ENCODE data around the gene CRX.
A peak's percentile ranks its signal among the peaks of the same experiment; 100 is the strongest.
"Not testable (repeated sequence)": the region's sequence is repeated elsewhere in the genome, so short reads cannot be mapped to it uniquely, and the experiment has no call there.

The CRX gene

GRCh38 chr19:47861630-47862029 lies 39.9 kb downstream of the CRX start:
- no peak overlapping the region for H3K9ac ChIP-seq
- H3K27ac ChIP-seq = no peak overlapping the region
- no peaks in the 10 kb centered on the region for H3K4me1 ChIP-seq (ENCODE audit: low read depth, poor library complexity, severe bottlenecking)
- H3K4me2 ChIP-seq = no peak overlapping the region
- no peak overlapping the region for H2AFZ ChIP-seq (ENCODE audit: low read depth)
- H3K79me2 ChIP-seq (ENCODE audit: insufficient read depth, low read depth) = no peaks in the 10 kb centered on the region
- no peaks in the 10 kb centered on the region for H4K20me1 ChIP-seq (ENCODE audit: insufficient read depth)
- no peak overlapping the region for H3K4me3 ChIP-seq (IDR thresholded peaks at IDR 0.05; ENCODE audit: insufficient read depth, low read depth, low read length)
- no peak for TF ChIP-seq CTCF (conservative IDR thresholded peaks at IDR 0.05; ENCODE audit: low read depth, low read length)
- H3K27me3 ChIP-seq (ENCODE audit: insufficient read depth, low read depth) = peaks cover 48% of the 10 kb centered on the region
- H3K36me3 ChIP-seq (ENCODE audit: insufficient read depth) = no peaks in the 10 kb centered on the region

- Histone ChIP-seq H3K27ac (no peak overlapping the region), H3K9ac (no peak overlapping the region), H2AFZ (ENCODE audit: low read depth) (no peak overlapping the region), H3K36me3 (ENCODE audit: insufficient read depth) (no peaks in the 10 kb centered on the region), H3K4me1 (ENCODE audit: low read depth, poor library complexity, severe bottlenecking) (no peaks in the 10 kb centered on the region), H3K4me3 (IDR thresholded peaks at IDR 0.05; ENCODE audit: insufficient read depth, low read depth, low read length) (no peak overlapping the region), H3K4me2 (no peak overlapping the region), H4K20me1 (ENCODE audit: insufficient read depth) (no peaks in the 10 kb centered on the region), H3K27me3 (ENCODE audit: insufficient read depth, low read depth) (peaks cover 46% of the 10 kb centered on the region), H3K79me2 (ENCODE audit: insufficient read depth, low read depth) (no peaks in the 10 kb centered on the region)
- peak; percentile 95 for TF ChIP-seq CTCF (conservative IDR thresholded peaks at IDR 0.05; ENCODE audit: low read depth, low read length)
Measured at GRCh38 chr19:47863514-47863936, 41.8 kb downstream of the CRX start.

GRCh38 chr19:47865166-47865565 lies 43.4 kb downstream of the CRX start:
- no peaks in the 10 kb centered on the region for H3K79me2 ChIP-seq (ENCODE audit: insufficient read depth, low read depth)
- H3K4me1 ChIP-seq (ENCODE audit: low read depth, poor library complexity, severe bottlenecking) = no peaks in the 10 kb centered on the region
- no peaks in the 10 kb centered on the region for H3K36me3 ChIP-seq (ENCODE audit: insufficient read depth)
- H3K27me3 ChIP-seq (ENCODE audit: insufficient read depth, low read depth) = peaks cover 56% of the 10 kb centered on the region
- no peaks in the 10 kb centered on the region for H4K20me1 ChIP-seq (ENCODE audit: insufficient read depth)
- no peak overlapping the region for H2AFZ ChIP-seq (ENCODE audit: low read depth)
- H3K9ac ChIP-seq = no peak overlapping the region
- H3K4me2 ChIP-seq = no peak overlapping the region
- no peak overlapping the region for H3K4me3 ChIP-seq (IDR thresholded peaks at IDR 0.05; ENCODE audit: insufficient read depth, low read depth, low read length)
- no peak for TF ChIP-seq CTCF (conservative IDR thresholded peaks at IDR 0.05; ENCODE audit: low read depth, low read length)
- no peak overlapping the region for H3K27ac ChIP-seq

GRCh38 chr19:47878906-47879305 lies 57.2 kb downstream of the CRX start:
- Histone ChIP-seq H3K9ac (no peak overlapping the region), H3K27ac (no peak overlapping the region), H4K20me1 (ENCODE audit: insufficient read depth) (no peaks in the 10 kb centered on the region), H2AFZ (ENCODE audit: low read depth) (no peak overlapping the region), H3K27me3 (ENCODE audit: insufficient read depth, low read depth) (peaks cover 46% of the 10 kb centered on the region), H3K4me1 (ENCODE audit: low read depth, poor library complexity, severe bottlenecking) (no peaks in the 10 kb centered on the region), H3K79me2 (ENCODE audit: insufficient read depth, low read depth) (no peaks in the 10 kb centered on the region), H3K36me3 (ENCODE audit: insufficient read depth) (no peaks in the 10 kb centered on the region), H3K4me2 (no peak overlapping the region), H3K4me3 (IDR thresholded peaks at IDR 0.05; ENCODE audit: insufficient read depth, low read depth, low read length) (no peak overlapping the region)
- TF ChIP-seq CTCF (conservative IDR thresholded peaks at IDR 0.05; ENCODE audit: low read depth, low read length) = no peak

GRCh38 chr19:47879385-47879784 lies 57.6 kb downstream of the CRX start:
- H3K27ac ChIP-seq; H3K36me3 ChIP-seq (ENCODE audit: insufficient read depth); H3K4me3 ChIP-seq (IDR thresholded peaks at IDR 0.05; ENCODE audit: insufficient read depth, low read depth, low read length); H4K20me1 ChIP-seq (ENCODE audit: insufficient read depth); H3K9ac ChIP-seq; H2AFZ ChIP-seq (ENCODE audit: low read depth); H3K4me2 ChIP-seq; H3K79me2 ChIP-seq (ENCODE audit: insufficient read depth, low read depth); H3K4me1 ChIP-seq (ENCODE audit: low read depth, poor library complexity, severe bottlenecking): not testable (repeated sequence)
- H3K27me3 ChIP-seq (ENCODE audit: insufficient read depth, low read depth) = peaks cover 41% of the 10 kb centered on the region

Data from KMS-11 (cell line).